Endothelial cell of umbilical vein (primary cell): Measurements from ENCODE around the gene RNF150. TPM values are rescaled to one million over a fixed set of nuclear protein-coding genes. Genes with fewer than 3 reads are reported as not detected.

Source experiments
- BruUV-seq: library from RNA; stranded (reverse); fragments of 400-500 nt; replicated peaks from 2 replicates; lab custom pipeline; 2021; lab: Mats Ljungman, UMichigan
- CTCF ChIA-PET: fragments of 300-600, 350-600 bp; sonication (Branson Sonifier 250); formaldehyde crosslinking; loops from one replicate; lab custom pipeline; 2021; ENCODE audit warnings: antibody characterized with exemption, inconsistent platforms; lab: Charles Lee
- POLR2A ChIA-PET: fragments of 300-600, 350-600 bp; sonication (Branson Sonifier 250); formaldehyde crosslinking; loops from one replicate; lab custom pipeline; 2021; ENCODE audit warnings: antibody characterized with exemption, inconsistent platforms; lab: Charles Lee
- DNase-seq: peaks from one replicate; pipeline ENCODE4 v3.0.0-alpha.2; 2011; ENCODE audit warnings: low read depth, low spot score
- FAIRE-seq: peaks from 2 replicates; lab custom pipeline; 2011; peaks lifted over from hg19 to GRCh38; lab: Jason Lieb, UNC
- H2AFZ ChIP-seq: 2 replicates; pipeline ENCODE4 v1.6.0; 2012; ENCODE audit warnings: low read depth, low read length, control low read depth, inconsistent platforms
- H3K27ac ChIP-seq: 2 replicates; pipeline ENCODE4 v1.5.1; 2011; ENCODE audit warnings: low read depth, mild to moderate bottlenecking, control low read depth, low read length, moderate library complexity; ENCODE audit not compliant: insufficient read depth
- H3K27me3 ChIP-seq, 2 experiments: 2 replicates each; pipeline versions ENCODE4 v1.6.0 to v1.6.1; 2011; ENCODE audit warnings: low read length in 2 of 2, mixed read lengths in 1 of 2; ENCODE audit not compliant: control insufficient read depth in 2 of 2, insufficient read depth in 2 of 2
- H3K36me3 ChIP-seq, 2 experiments: 2 replicates in 1 of 2; 3 replicates in 1 of 2; pipeline ENCODE4 v1.5.1; 2011; ENCODE audit warnings: low read length in 2 of 2, mild to moderate bottlenecking in 1 of 2, moderate library complexity in 1 of 2; ENCODE audit not compliant: control insufficient read depth in 2 of 2, insufficient read depth in 2 of 2; ENCODE audit errors: extremely low read depth in 1 of 2
- H3K4me1 ChIP-seq: 3 replicates; pipeline ENCODE4 v1.5.1; 2011; ENCODE audit warnings: mild to moderate bottlenecking, low read length; ENCODE audit not compliant: control insufficient read depth, insufficient read depth; ENCODE audit errors: extremely low read depth
- H3K4me2 ChIP-seq: 2 replicates; pipeline ENCODE4 v1.6.1; 2011; ENCODE audit warnings: low read length, control low read depth, mixed read lengths; ENCODE audit not compliant: insufficient read depth
- H3K4me3 ChIP-seq, 3 experiments: fragments of 200-600 bp in 1 of 3; sonication (generic), shearing (Covaris generic) in 1 of 3; replicated peaks in 1 of 3; 2 replicates each; pipeline ENCODE4 v1.5.1; 2011 to 2016; ENCODE audit warnings: control low read depth in 3 of 3, low read length in 3 of 3, mild to moderate bottlenecking in 2 of 3, inconsistent platforms in 1 of 3, low read depth in 1 of 3, moderate library complexity in 1 of 3; ENCODE audit not compliant: insufficient read depth in 1 of 3
- H3K79me2 ChIP-seq: 2 replicates; pipeline ENCODE4 v1.6.0; 2012; ENCODE audit warnings: low read length, inconsistent platforms; ENCODE audit not compliant: control insufficient read depth, insufficient read depth
- H3K9ac ChIP-seq: replicated peaks from 2 replicates; pipeline ENCODE3; 2011; ENCODE audit warnings: low read length, control low read depth; ENCODE audit not compliant: insufficient read depth; ENCODE audit errors: extremely low read depth
- H3K9me1 ChIP-seq: replicated peaks from 3 replicates; pipeline ENCODE4 v1.6.0; 2011; ENCODE audit warnings: mild to moderate bottlenecking, low read length; ENCODE audit not compliant: control insufficient read depth, insufficient read depth; ENCODE audit errors: extremely low read depth
- H3K9me3 ChIP-seq: replicated peaks from 2 replicates; pipeline ENCODE4 v1.5.1; 2012; ENCODE audit warnings: low read length, inconsistent platforms; ENCODE audit not compliant: control insufficient read depth, insufficient read depth
- H4K20me1 ChIP-seq: replicated peaks from 2 replicates; pipeline ENCODE3; 2011; ENCODE audit warnings: mild to moderate bottlenecking, low read length; ENCODE audit not compliant: control insufficient read depth, insufficient read depth; ENCODE audit errors: extremely low read depth
- CTCF ChIP-seq, 2 donors: IDR thresholded peaks; 1 replicate in 1 of 2; 2 replicates in 1 of 2; pipeline ENCODE4 v1.5.1; 2011; ENCODE audit warnings: low read length in 2 of 2, mild to moderate bottlenecking in 2 of 2, moderate library complexity in 2 of 2, control low read depth in 1 of 2, inconsistent platforms in 1 of 2, low read depth in 1 of 2; ENCODE audit not compliant: insufficient read depth in 1 of 2; ENCODE audit errors: extremely low read depth in 1 of 2
- EZH2 ChIP-seq: IDR thresholded peaks from 2 replicates; pipeline ENCODE4 v1.6.1; 2012; ENCODE audit warnings: borderline replicate concordance, low read depth, mild to moderate bottlenecking, moderate library complexity, low read length, inconsistent platforms; ENCODE audit not compliant: severe bottlenecking
- FOS ChIP-seq: IDR thresholded peaks from 2 replicates; pipeline ENCODE4 v1.6.1; 2011; ENCODE audit warnings: mild to moderate bottlenecking, low read length, moderate library complexity, borderline replicate concordance; ENCODE audit not compliant: insufficient read depth
- GATA2 ChIP-seq: IDR thresholded peaks from 2 replicates; pipeline ENCODE4 v1.7.0; 2011; ENCODE audit warnings: low read depth, mild to moderate bottlenecking, moderate library complexity, mixed read lengths, low read length; ENCODE audit not compliant: insufficient read length, insufficient read depth
- JUN ChIP-seq: IDR thresholded peaks from 2 replicates; pipeline ENCODE4 v1.6.1; 2011; ENCODE audit warnings: borderline replicate concordance, low read depth; ENCODE audit not compliant: insufficient read length, insufficient read depth
- MAX ChIP-seq: IDR thresholded peaks from 2 replicates; pipeline ENCODE4 v1.6.1; 2011; ENCODE audit not compliant: insufficient read depth, insufficient read length
- MYC ChIP-seq: IDR thresholded peaks from one replicate; pipeline ENCODE4 v1.6.1; 2011; ENCODE audit warnings: mild to moderate bottlenecking, low read depth, low read length
- POLR2A ChIP-seq: IDR thresholded peaks from 2 replicates; pipeline ENCODE4 v1.6.1; 2012; ENCODE audit warnings: low read depth, mild to moderate bottlenecking, control low read depth, low read length
- POLR2AphosphoS5 ChIP-seq: IDR thresholded peaks from 2 replicates; pipeline ENCODE4 v1.6.1; 2012; ENCODE audit warnings: low read depth, mild to moderate bottlenecking, control low read depth, low read length, moderate library complexity; ENCODE audit not compliant: insufficient read depth
- dilution Hi-C: fragments of 300-500 bp; cut with MboI; formaldehyde crosslinking; loops from one replicate; pipeline ENCODE4 v1.15.0; 2019; ENCODE audit warnings: low sequenced_read_pairs; ENCODE audit not compliant: extremely low pct_ligation_motif_present
- intact Hi-C: fragments of 100-400 bp; cut with micrococcal nuclease; formaldehyde crosslinking; loops from one replicate; pipeline ENCODE4 v1.10.0; 2022
- polyA plus RNA-seq, 4 experiments: library from polyadenylated mRNA; depleted of rRNA in 3 of 4; stranded (reverse) in 3 of 4; unstranded in 1 of 4; fragments of >200 nt; gene quantifications; 2 replicates each; pipeline versions ENCODE4 v1.2.1 to v1.2.3, GENCODE V29; 2011 to 2012; ENCODE audit warnings: missing spikeins in 1 of 4
- total RNA-seq: library from RNA; stranded (reverse); gene quantifications from 2 replicates; pipeline ENCODE4 v1.2.3, GENCODE V29; 2021

Gene RNF150
- total and polyA plus RNA-seq, 2 donors (not counting 3 experiments of a cell fraction or from before 2014, with no cell fraction given), result 0.33 to 0.35 TPM

DNA sequence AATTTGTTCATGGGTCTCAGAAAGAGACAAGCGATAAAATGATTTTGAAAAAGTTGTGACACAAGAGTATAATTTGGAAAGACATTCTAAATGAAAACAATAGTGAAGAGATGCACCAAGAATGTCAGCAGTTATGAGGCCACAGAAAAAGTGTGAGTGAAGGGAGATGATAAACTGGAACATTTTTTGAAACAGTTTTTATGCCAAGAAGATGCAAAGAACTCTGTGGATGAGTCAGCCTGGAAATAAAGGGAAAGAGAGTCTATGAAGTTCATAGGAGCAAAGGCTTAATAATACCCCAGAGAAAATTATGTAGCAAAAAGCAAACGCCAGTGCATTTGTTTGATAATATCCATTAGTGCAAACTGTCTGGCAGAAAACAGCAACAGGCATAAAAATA, 188.7 kb downstream of the RNF150 start:
- no peaks in the 10 kb centered on the region for H3K79me2 ChIP-seq
- CTCF ChIA-PET, result interaction anchor here (1.2 kb wide), 1 partner anchor 11 kb away, joined by 3 read pairs; no protein-coding TSS in a partner anchor
- no peak overlapping the region for H3K4me2 ChIP-seq
- no TSS peak for BruUV-seq
- no peaks in the 10 kb centered on the region for H3K9me1 ChIP-seq
- TF ChIP-seq EZH2, result no peak
- TF ChIP-seq POLR2AphosphoS5, result no peak
- no peak for TF ChIP-seq FOS
- no peak for TF ChIP-seq POLR2A
- no peak for TF ChIP-seq MAX
- TF ChIP-seq GATA2, result no peak
- TF ChIP-seq CTCF (IDR thresholded peaks at IDR 0.05; ENCODE audit: extremely low read depth in 1 of 2, insufficient read depth in 1 of 2, low read depth in 1 of 2, low read length in 2 of 2), result no peak
- no peak for TF ChIP-seq JUN
- no peak for TF ChIP-seq MYC
- no peak overlapping the region for H2AFZ ChIP-seq
- dilution Hi-C loops, result no loop called here
- no peaks in the 10 kb centered on the region for H3K9me3 ChIP-seq
- H3K27me3 ChIP-seq, result no peaks in the 10 kb centered on the region
- H4K20me1 ChIP-seq, result no peaks in the 10 kb centered on the region
- H3K4me3 ChIP-seq, result no peak overlapping the region
- peaks cover 4% of the 10 kb centered on the region for H3K4me1 ChIP-seq
- no peak overlapping the region for H3K9ac ChIP-seq
- intact Hi-C loops, result no loop called here
- DNase-seq (no peak), FAIRE-seq (no peak)
- POLR2A ChIA-PET, result no interaction called here
- no peak overlapping the region for H3K27ac ChIP-seq
- H3K36me3 ChIP-seq, result no peaks in the 10 kb centered on the region
